ENCODE data around the gene C5orf52. TPM values are rescaled to one million over a fixed set of nuclear protein-coding genes. Genes with fewer than 3 reads are reported as not detected.

C5orf52 gene
- total and polyA plus RNA-seq, 2 donors (not counting 3 experiments of a cell fraction or from before 2014, with no cell fraction given) = not detected

DNA sequence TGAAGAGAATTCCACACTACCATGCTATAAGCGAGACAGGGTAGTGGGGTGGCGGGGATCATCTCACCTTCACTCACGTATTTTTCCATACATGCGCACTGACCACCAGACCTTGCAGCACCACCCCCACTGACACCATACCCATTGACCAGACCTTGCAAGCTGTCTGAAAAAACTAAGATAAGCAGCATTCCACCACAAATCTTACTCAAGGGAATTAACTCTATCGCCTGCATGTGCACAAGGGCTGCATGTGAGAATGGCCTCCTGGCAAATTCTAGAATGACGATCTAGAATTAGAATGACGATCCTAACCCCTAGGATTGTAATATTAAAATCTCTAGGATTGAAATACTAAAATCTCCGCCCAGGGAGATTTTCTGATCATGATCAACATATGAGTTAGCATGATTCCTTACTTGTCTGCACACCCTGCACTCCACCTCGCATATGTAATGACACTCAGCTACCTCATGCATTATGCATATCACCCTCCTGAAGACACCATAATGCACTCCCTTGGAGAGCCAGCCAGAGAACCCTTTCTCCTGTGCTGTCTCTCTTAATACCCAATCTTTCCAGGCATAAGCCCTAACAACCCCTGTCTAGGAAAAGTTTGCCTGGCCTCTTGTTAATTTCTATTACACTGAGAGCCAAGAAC is 30.8 kb upstream of the C5orf52 start:
- no peaks in the 10 kb centered on the region for H3K79me2 ChIP-seq (ENCODE audit: control insufficient read depth, insufficient read depth, low read length)
- H3K9me3 ChIP-seq (replicated peaks; ENCODE audit: control insufficient read depth, insufficient read depth, low read length) = no peaks in the 10 kb centered on the region
- POLR2A ChIA-PET = no interaction called here
- dilution Hi-C loops (cut with MboI; ENCODE audit: extremely low pct_ligation_motif_present, low sequenced_read_pairs) = no loop called here
- BruUV-seq (replicated peaks) = no TSS peak
- no peaks in the 10 kb centered on the region for H3K4me1 ChIP-seq (ENCODE audit: control insufficient read depth, extremely low read depth, insufficient read depth, low read length)
- intact Hi-C loops (cut with micrococcal nuclease) = no loop called here
- H3K4me3 ChIP-seq (replicated peaks in 1 of 3; ENCODE audit: insufficient read depth in 1 of 3, low read depth in 1 of 3, low read length in 3 of 3) = no peak overlapping the region
- no peak overlapping the region for H3K27ac ChIP-seq (ENCODE audit: insufficient read depth, low read depth, low read length)
- H3K27me3 ChIP-seq (ENCODE audit: control insufficient read depth in 2 of 2, insufficient read depth in 2 of 2, low read length in 2 of 2) = no peaks in the 10 kb centered on the region
- TF ChIP-seq EZH2 (IDR thresholded peaks at IDR 0.05; ENCODE audit: borderline replicate concordance, low read depth, low read length, severe bottlenecking) = no peak
- TF ChIP-seq MYC (IDR thresholded peaks at IDR 0.05; ENCODE audit: low read depth, low read length) = no peak
- no peak for TF ChIP-seq JUN (IDR thresholded peaks at IDR 0.05; ENCODE audit: borderline replicate concordance, insufficient read depth, insufficient read length, low read depth)
- no peak for TF ChIP-seq FOS (IDR thresholded peaks at IDR 0.05; ENCODE audit: borderline replicate concordance, insufficient read depth, low read length)
- TF ChIP-seq GATA2 (IDR thresholded peaks at IDR 0.05; ENCODE audit: insufficient read depth, insufficient read length, low read depth, low read length) = no peak
- TF ChIP-seq, protein P1, sequence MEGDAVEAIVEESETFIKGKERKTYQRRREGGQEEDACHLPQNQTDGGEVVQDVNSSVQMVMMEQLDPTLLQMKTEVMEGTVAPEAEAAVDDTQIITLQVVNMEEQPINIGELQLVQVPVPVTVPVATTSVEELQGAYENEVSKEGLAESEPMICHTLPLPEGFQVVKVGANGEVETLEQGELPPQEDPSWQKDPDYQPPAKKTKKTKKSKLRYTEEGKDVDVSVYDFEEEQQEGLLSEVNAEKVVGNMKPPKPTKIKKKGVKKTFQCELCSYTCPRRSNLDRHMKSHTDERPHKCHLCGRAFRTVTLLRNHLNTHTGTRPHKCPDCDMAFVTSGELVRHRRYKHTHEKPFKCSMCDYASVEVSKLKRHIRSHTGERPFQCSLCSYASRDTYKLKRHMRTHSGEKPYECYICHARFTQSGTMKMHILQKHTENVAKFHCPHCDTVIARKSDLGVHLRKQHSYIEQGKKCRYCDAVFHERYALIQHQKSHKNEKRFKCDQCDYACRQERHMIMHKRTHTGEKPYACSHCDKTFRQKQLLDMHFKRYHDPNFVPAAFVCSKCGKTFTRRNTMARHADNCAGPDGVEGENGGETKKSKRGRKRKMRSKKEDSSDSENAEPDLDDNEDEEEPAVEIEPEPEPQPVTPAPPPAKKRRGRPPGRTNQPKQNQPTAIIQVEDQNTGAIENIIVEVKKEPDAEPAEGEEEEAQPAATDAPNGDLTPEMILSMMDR (IDR thresholded peaks at IDR 0.05; ENCODE audit: extremely low read depth in 1 of 2, insufficient read depth in 1 of 2, low read depth in 1 of 2, low read length in 2 of 2) = no peak
- TF ChIP-seq POLR2A (IDR thresholded peaks at IDR 0.05; ENCODE audit: low read depth, low read length) = no peak
- H3K4me2 ChIP-seq (ENCODE audit: insufficient read depth, low read length) = no peak overlapping the region
- H3K9ac ChIP-seq (replicated peaks; ENCODE audit: extremely low read depth, insufficient read depth, low read length) = no peak overlapping the region
- H4K20me1 ChIP-seq (replicated peaks; ENCODE audit: control insufficient read depth, extremely low read depth, insufficient read depth, low read length) = no peaks in the 10 kb centered on the region
- no peak overlapping the region for H2AFZ ChIP-seq (ENCODE audit: low read depth, low read length)
- FAIRE-seq = no peak
- CTCF ChIA-PET = interaction anchor here (1.5 kb wide), 1 partner anchor 298 kb away, joined by 4 read pairs; no protein-coding TSS in a partner anchor
- H3K9me1 ChIP-seq (replicated peaks; ENCODE audit: control insufficient read depth, extremely low read depth, insufficient read depth, low read length) = no peaks in the 10 kb centered on the region
- no peaks in the 10 kb centered on the region for H3K36me3 ChIP-seq (ENCODE audit: control insufficient read depth in 2 of 2, extremely low read depth in 1 of 2, insufficient read depth in 2 of 2, low read length in 2 of 2)
- DNase-seq (ENCODE audit: low read depth, low spot score) = no peak
